NCI-H1048 (cell line): ENCODE results near the gene GATAD2B.
"Not testable (repeated sequence)": the region's sequence is repeated elsewhere in the genome, so short reads cannot be mapped to it uniquely, and the experiment has no call there.

Experiments
- DNase-seq: peaks from one replicate; lab custom pipeline; 2025; lab: John Stamatoyannopoulos, UW

The GATAD2B gene

GRCh38 chr1:153778051-153778823 lies 144.5 kb downstream of the GATAD2B start:
- DNase-seq: no peak

DNA sequence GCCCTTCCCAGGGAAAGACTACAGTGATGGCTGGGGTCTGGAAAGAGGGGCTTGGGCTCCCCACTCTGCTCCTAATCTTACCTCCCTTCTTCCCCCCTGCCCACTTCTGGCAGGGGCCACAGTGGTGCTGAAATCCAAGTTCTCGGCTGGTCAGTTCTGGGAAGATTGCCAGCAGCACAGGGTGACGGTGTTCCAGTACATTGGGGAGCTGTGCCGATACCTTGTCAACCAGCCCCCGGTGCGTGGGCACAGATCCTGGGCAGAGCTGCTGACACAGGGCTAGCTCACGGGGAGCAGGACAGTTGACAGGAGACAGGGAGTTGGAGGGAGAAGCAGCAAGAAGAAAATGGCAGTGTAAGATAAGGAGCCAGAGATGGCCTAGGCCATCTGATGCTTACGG lies 145.1 kb downstream of the GATAD2B start:
- DNase-seq: no peak

GRCh38 chr1:153776845-153777370 lies 145.9 kb downstream of the GATAD2B start:
- DNase-seq: no peak

- no peak for DNase-seq
Measured at GRCh38 chr1:153776352-153776751, 146.4 kb downstream of the GATAD2B start.

DNA sequence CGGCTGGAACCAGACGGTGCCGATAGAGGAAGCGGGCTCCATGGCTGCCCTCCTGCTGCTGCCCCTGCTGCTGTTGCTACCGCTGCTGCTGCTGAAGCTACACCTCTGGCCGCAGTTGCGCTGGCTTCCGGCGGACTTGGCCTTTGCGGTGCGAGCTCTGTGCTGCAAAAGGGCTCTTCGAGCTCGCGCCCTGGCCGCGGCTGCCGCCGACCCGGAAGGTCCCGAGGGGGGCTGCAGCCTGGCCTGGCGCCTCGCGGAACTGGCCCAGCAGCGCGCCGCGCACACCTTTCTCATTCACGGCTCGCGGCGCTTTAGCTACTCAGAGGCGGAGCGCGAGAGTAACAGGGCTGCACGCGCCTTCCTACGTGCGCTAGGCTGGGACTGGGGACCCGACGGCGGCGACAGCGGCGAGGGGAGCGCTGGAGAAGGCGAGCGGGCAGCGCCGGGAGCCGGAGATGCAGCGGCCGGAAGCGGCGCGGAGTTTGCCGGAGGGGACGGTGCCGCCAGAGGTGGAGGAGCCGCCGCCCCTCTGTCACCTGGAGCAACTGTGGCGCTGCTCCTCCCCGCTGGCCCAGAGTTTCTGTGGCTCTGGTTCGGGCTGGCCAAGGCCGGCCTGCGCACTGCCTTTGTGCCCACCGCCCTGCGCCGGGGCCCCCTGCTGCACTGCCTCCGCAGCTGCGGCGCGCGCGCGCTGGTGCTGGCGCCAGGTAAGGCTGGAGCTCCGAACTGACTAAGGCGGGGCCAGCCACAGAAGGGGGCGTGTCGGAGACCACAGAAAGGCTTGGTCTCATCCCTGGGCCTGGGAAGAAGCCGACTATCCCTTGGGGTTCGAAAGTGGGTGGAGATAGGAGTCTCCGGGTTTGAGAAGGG lies 147.1 kb downstream of the GATAD2B start:
- DNase-seq: peak; percentile 69

DNA sequence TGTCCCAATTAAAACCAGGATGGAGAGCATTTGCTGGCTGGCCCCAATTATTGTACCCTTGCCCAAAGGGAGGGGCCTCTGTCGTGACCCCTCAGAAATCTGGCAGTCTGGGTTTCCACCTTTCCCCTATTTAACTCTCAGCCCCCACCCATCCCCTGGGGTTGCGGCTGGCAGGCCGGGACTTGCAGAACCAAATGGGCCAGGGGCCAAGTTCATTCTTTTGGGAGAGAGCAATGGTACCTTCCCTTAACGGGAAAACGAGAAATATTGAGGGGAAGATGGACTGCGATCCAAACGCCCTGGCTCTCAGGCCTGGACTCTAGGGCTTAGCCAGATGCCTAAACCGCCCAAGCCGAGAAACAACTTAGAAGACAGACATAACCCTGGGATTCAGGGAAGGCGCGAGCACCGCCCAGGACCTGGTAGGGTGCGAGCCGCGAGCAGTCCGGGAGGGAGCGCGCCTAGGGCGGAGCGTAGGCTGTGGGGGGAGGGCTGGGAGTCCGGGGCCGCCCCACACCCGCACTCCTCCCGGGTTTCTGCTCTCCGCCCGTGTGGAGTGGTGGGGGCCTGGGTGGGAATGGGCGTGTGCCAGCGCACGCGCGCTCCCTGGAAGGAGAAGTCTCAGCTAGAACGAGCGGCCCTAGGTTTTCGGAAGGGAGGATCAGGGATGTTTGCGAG lies 147.9 kb downstream of the GATAD2B start, which contains the start of gene SLC27A3:
Gene SLC27A3 (plus strand): TSS at position 628 of the 678 bp plus-strand sequence. CDS start 91 bp downstream, outside the sequence.
- DNase-seq: peak; percentile 72

DNA sequence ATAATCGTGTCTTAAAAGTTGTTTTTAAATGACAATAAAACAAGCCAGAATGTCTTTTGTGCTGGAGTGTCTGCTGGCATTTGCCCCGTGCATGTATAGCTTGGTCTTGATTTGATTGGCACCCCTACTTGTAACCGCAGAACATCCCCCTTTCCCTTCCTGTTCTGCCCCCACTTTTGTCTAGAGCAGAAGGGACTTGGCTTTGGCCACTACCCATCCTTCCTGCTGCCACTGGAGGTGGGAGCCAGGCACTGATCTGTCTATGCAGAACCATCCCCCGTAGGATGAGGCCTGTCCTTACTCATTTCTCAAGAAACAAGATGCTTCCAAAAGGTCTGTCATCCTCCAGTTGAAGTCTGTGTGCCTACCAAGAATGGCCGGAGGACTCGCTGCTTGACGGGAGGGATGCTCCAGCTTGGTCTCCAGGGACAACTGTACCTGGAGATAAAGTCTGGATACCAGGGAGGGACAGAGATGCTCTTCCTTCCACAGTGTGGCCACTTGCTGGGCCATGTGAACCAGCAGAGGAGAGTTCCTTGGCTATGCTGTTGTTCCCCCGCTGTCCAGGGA lies 148.7 kb downstream of the GATAD2B start:
- no peak for DNase-seq

- DNase-seq: no peak
Measured at GRCh38 chr1:153773096-153773921, 149.5 kb downstream of the GATAD2B start.

GRCh38 chr1:153771841-153772593 lies 150.8 kb downstream of the GATAD2B start:
- no peak for DNase-seq

GRCh38 chr1:153771261-153771660 lies 151.5 kb downstream of the GATAD2B start:
- DNase-seq: no peak

- DNase-seq: no peak
Measured at GRCh38 chr1:153770797-153771196, 152.0 kb downstream of the GATAD2B start.

DNA sequence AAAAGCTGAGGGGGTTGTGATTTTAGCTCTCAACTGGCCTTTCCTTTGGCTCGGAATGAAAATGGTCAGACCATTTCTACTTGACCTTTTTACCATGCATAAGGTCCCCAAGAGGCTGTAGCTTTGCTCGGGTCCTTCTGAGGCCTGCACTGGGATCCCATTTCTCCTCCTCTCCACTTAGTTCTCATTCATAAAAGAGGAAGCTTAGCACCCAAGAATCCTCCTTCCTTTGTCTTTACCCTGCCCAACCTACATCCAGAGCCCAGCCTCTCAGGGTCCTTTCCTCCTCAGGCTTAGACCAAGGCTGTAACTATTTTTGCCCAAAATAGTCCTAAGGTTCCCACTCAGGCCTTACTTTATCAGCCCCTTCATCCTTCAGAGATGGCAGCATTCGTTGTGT lies 153.6 kb downstream of the GATAD2B start:
- no peak for DNase-seq

DNA sequence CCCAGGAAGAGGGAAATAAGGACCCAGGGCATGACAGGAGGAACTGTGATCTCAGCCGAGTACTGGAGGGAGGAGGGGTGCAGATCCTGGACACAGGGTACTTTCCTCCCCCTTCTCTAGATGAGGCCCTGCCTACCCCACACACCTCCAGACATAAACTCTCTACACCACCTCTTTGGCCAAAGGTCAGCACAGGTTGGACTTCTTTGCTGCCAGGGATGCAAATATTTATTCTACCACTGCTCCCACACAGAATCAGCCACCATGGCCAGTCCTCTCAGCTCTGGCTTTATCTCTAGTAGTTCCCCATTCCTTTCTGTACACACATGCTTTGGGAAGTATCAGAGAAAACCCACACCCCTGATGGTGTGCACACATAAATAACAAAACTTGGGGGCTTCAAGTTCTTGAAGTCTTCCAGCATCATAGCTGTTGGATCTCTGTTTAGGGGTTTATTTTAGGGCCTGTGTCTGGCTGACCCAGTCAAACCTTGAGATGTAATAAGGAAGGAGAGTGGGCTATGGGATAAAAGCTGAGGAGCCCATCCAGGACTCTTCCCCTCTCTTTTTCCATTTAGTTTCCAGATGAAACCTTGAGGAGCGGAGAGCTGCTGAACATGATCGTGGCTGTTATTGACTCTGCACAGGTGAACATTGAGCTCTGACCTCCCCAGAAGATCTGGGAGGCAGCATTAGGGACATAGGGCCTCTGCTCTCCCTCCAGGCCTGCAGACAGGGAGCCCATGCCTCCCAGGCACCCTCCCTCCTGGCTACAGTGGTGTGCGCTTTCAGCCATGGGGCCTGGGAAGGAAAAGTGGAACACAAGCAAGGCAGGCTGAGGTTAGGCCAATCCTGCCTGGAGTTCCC lies 154.2 kb downstream of the GATAD2B start:
- DNase-seq: no peak

DNA sequence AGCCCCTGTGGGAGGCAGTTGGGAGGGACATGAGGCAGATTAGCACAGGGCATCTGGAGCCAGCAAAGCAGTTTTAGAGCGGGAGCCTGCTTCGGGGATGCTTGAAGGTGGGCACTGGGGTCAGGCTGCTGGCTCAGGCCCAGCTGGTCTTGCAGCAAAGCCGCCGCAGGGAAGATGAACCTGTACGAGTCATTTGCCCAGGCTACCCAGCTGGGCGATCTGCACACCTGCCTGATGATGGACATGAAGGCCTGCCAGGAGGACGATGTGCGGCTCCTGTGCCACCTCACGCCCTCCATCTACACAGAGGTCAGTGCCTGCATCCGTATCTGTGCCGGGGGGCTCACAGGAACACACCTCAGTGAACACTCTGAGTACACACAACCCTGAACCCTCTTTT lies 155.3 kb downstream of the GATAD2B start:
- no peak for DNase-seq

- not testable (repeated sequence) for DNase-seq
Measured at GRCh38 chr1:153766663-153767062, 156.1 kb downstream of the GATAD2B start.

DNA sequence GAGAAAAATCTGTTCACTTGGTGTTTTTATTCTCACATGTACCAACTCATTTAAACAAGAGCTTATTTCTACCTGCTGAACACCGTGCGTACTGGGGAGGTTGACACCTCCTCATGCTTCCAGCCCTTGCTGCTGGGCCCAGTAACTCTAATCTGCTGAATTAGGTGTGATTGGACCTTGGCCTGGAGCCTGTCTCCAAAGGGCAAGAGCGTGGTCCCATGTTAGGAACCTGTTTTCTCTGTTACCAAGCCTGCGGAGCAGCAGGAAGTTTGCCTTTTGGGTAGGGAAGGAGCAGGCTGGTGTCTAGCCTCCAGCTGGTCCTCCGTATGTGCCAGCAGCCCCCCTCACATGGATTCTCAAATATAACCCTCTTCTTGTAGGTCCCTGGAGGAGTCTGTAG lies 158.5 kb downstream of the GATAD2B start:
- no peak for DNase-seq

DNA sequence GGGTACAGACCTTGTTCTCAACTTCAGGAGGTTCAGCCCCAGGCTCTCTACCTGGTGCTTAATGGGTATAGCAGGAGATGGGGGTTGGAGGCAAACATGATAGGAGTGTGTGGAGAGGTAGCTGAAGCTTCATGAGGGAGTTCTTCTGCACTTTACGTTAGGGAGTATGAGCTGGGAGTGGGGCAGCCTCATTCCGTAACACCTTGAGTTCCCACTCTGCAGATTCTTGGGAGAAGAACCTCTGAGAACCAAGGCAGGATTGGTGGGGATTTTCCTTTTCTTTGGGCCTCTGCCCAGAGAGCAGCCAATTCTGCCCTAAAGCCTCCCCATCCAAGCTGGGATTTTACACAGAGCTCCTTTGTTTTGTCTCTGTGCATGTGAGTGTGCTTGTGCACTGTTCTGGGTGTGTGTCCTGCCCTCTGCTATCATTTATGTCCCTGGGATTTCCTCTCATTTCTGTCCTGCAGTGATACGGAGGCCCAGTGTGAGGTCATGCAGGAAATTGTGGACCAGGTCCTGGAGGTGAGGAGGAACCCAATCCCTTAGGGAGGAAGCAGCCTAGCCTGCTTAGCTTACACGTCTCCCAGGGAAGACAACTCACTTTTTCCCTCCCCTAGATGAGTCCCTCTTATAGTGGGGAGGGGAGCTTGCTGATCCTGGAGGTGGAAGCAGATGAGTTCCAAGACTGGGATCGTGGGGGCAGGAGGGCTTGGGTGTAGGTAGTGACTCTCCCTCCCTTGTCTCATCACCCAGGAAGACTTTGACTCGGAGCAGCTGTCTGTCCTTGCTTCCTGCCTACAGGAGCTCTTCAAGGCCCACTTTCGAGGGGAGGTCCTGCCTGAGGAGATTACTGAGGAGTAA lies 159.2 kb downstream of the GATAD2B start:
- DNase-seq: no peak

- no peak for DNase-seq
Measured at GRCh38 chr1:153760440-153760839, 162.3 kb downstream of the GATAD2B start.
